Measurements from ENCODE around the gene GDPD5. TPM values are rescaled to one million over a fixed set of nuclear protein-coding genes. Genes with fewer than 3 reads are reported as not detected.

GDPD5 gene
- total and polyA plus RNA-seq, 2 donors (not counting 1 experiment from before 2014, with no cell fraction given) = 59.1 to 102 TPM

- Histone ChIP-seq H3K4me1 (ENCODE audit: control insufficient read depth in 2 of 2, insufficient read depth in 2 of 2, low read length in 2 of 2) (no peaks in the 10 kb centered on the region), H3K4me2 (replicated peaks; ENCODE audit: low read depth, low read length, poor library complexity, severe bottlenecking) (no peak overlapping the region), H3K36me3 (replicated peaks in 1 of 2; ENCODE audit: control extremely low read depth in 1 of 2, control insufficient read depth in 1 of 2, extremely low read depth in 1 of 2, insufficient read depth in 2 of 2, low read length in 1 of 2) (no peaks in the 10 kb centered on the region), H3K9me3 (ENCODE audit: control extremely low read depth in 1 of 3, control insufficient read depth in 2 of 3, insufficient read depth in 1 of 3, low read length in 2 of 3) (peaks cover 0 to 9% (median 0%) of the 10 kb centered on the region in 3 donors), H3K27ac (ENCODE audit: low read length in 2 of 2) (no peak overlapping the region), H3K27me3 (replicated peaks in 1 of 4; ENCODE audit: control extremely low read depth in 1 of 4, control insufficient read depth in 3 of 4, insufficient read depth in 4 of 4, low read length in 3 of 4) (peaks cover 0 to 3% (median 0%) of the 10 kb centered on the region in 4 experiments), H4K20me1 (ENCODE audit: control insufficient read depth, insufficient read depth, low read length, poor library complexity, severe bottlenecking) (no peaks in the 10 kb centered on the region), H3K4me3 (ENCODE audit: control extremely low read depth in 1 of 5, extremely low read depth in 1 of 5, insufficient read depth in 1 of 5, low read depth in 2 of 5, low read length in 4 of 5) (no peak overlapping the region), H3K9ac (ENCODE audit: low read length) (no peak overlapping the region), H2AFZ (ENCODE audit: insufficient read depth, low read depth, low read length, poor library complexity, severe bottlenecking) (no peak overlapping the region), H3K79me2 (ENCODE audit: control insufficient read depth, insufficient read depth, low read length) (no peaks in the 10 kb centered on the region)
- DNase-seq (no peak), ATAC-seq (ENCODE audit: low read depth) (no peak)
- WGBS (ENCODE audit: insufficient coverage) = 98% methylated on average over 5 of the region's 9 CpGs
- ChIA-PET POLR2A (interaction anchor here (0.7 kb wide), 1 partner anchor 11 kb away, joined by 6 read pairs; no protein-coding TSS in a partner anchor), CTCF (interaction anchor here (0.7 to 3.3 kb wide), 5 partner anchors 10 to 730 kb away, joined by 3 to 9 read pairs (median 3); partner anchors contain the start of gene GDPD5)
- TF ChIP-seq, protein P1, sequence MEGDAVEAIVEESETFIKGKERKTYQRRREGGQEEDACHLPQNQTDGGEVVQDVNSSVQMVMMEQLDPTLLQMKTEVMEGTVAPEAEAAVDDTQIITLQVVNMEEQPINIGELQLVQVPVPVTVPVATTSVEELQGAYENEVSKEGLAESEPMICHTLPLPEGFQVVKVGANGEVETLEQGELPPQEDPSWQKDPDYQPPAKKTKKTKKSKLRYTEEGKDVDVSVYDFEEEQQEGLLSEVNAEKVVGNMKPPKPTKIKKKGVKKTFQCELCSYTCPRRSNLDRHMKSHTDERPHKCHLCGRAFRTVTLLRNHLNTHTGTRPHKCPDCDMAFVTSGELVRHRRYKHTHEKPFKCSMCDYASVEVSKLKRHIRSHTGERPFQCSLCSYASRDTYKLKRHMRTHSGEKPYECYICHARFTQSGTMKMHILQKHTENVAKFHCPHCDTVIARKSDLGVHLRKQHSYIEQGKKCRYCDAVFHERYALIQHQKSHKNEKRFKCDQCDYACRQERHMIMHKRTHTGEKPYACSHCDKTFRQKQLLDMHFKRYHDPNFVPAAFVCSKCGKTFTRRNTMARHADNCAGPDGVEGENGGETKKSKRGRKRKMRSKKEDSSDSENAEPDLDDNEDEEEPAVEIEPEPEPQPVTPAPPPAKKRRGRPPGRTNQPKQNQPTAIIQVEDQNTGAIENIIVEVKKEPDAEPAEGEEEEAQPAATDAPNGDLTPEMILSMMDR (IDR thresholded peaks at IDR 0.05) = no peak
- TF ChIP-seq EZH2 (IDR thresholded peaks at IDR 0.05; ENCODE audit: borderline replicate concordance, insufficient read depth, low read depth, low read length, poor library complexity, severe bottlenecking) = no peak
- Mint-ChIP-seq H3K27me3 (no peaks in the 10 kb centered on the region), H3K4me3 (no peak overlapping the region), H3K9me3 (ENCODE audit: insufficient read depth) (no peaks in the 10 kb centered on the region), H3K4me1 (no peaks in the 10 kb centered on the region), H3K27ac (no peak overlapping the region)
- intact Hi-C loops (cut with micrococcal nuclease) = no loop called here
These were observed 71.7 kb downstream of the GDPD5 start for GRCh38 chr11:75453916-75454655.
